SK-MEL-5 (cell line): ENCODE measurements around the gene AHDC1. TPM values are rescaled to one million over a fixed set of nuclear protein-coding genes. Genes with fewer than 3 reads are reported as not detected.

Source experiments
- small RNA-seq, 2 experiments: library from RNA; depleted of rRNA; stranded (forward); fragments of <200 nt; gene quantifications; one replicate each; pipeline ENCODE3, GENCODE V24; 2014
- total RNA-seq: library from RNA; depleted of rRNA; stranded (reverse); fragments of >200 nt; shearing (Covaris generic); gene quantifications from 2 replicates; pipeline ENCODE4 v1.2.3, GENCODE V29; 2014; rRNA removed

AHDC1 gene
- total RNA-seq, 1 experiment from 2014 or later: 4.4 TPM

Small RNA genes lying within 50 kb of the gene (small RNA-seq; reads per million reads assigned to genes)
- 0 reads per million in 2 experiments for gene AL031729.1

Other genes with a start within 250 kb of the AHDC1 start
- gene MAP3K6, start 237.2 kb downstream of the AHDC1 start, total RNA-seq: 5.5 and 6.4 TPM in 2 replicates
- not detected in 2 replicates for gene FCN3, start 229.3 kb downstream of the AHDC1 start, total RNA-seq
- not detected in 2 replicates for gene CD164L2, start 220.8 kb downstream of the AHDC1 start, total RNA-seq
- gene GPR3, start 211.5 kb downstream of the AHDC1 start, total RNA-seq: 1.7 and 2.1 TPM in 2 replicates
- 9.7 and 11.0 TPM in 2 replicates for gene WASF2, start 114.0 kb downstream of the AHDC1 start, total RNA-seq
- gene FGR, start 31.0 kb upstream of the AHDC1 start, total RNA-seq: not detected in 2 replicates
- 56.8 and 67.2 TPM in 2 replicates for gene IFI6, start 68.0 kb upstream of the AHDC1 start, total RNA-seq
- 9.8 and 10.1 TPM in 2 replicates for gene FAM76A, start 121.8 kb upstream of the AHDC1 start, total RNA-seq
- 29.0 and 30.5 TPM in 2 replicates for gene STX12, start 169.1 kb upstream of the AHDC1 start, total RNA-seq
- 38.7 and 41.2 TPM in 2 replicates for gene PPP1R8, start 226.6 kb upstream of the AHDC1 start, total RNA-seq